ENCODE results near the gene OAS1.

Gene OAS1

GRCh38 chr12:112906712-112907414 lies at the start of gene OAS1:
TSS of gene OAS1 (plus strand) at chr12:112906962. CDS start at chr12:112907040, 78 bp downstream.
- DNase-seq (ENCODE audit: low spot score): no peak

- DNase-seq (ENCODE audit: low spot score): no peak
Measured at GRCh38 chr12:112859291-112859690, 47.5 kb upstream of the OAS1 start.

- no peak for DNase-seq (ENCODE audit: low spot score)
Measured at GRCh38 chr12:112860181-112860580, 46.6 kb upstream of the OAS1 start.

GRCh38 chr12:112861284-112861683 lies 45.5 kb upstream of the OAS1 start:
- DNase-seq (ENCODE audit: low spot score): no peak

- DNase-seq (ENCODE audit: low spot score): no peak
Measured at GRCh38 chr12:112862636-112863290, 44.0 kb upstream of the OAS1 start.

DNA sequence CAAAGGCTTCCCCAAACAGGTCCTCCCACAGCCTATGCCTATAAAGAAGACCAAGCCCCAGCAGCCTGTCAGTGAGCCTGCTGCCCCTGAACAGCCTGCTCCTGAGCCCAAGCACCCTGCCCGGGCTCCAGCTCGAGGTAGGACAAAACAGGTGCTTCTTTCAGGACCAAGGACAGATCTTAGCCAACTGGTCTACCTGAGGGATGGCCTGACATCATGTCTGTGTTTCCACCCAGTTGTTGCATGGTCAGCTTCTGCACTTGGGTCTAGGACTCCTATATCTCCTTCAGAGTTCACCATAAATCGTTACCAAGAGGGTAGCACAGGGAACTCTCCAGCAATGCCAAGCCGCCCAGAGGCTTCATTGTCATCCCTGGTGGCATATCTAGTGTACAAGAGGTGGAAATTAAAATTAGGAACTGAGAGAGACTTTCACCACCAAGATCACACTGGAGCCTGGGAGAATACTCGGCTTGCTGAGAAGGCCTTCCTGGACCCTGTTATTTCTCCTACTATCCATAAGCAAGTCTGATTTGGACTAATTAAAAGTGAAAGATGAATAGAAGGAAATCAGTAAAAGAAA lies 38.2 kb upstream of the OAS1 start:
- DNase-seq (ENCODE audit: low spot score): no peak

DNA sequence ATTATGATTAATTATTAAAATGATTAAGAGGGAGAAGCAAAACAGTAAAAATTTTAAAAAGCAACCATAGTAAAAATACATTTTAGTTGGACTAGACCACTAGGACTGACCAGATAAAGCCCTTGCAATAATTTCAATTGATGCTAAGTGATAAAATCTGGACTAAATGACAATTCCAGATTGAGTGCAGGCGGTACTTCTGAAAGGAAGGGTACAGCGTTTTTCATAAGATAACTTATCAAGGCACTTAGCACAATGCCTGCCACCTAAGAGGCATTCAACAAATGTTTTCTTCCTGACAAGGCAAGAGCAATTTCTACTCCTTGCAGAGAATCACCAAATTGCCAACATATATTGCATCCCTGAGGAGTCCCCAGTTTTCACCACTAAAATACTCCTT lies 37.7 kb upstream of the OAS1 start:
- no peak for DNase-seq (ENCODE audit: low spot score)

DNA sequence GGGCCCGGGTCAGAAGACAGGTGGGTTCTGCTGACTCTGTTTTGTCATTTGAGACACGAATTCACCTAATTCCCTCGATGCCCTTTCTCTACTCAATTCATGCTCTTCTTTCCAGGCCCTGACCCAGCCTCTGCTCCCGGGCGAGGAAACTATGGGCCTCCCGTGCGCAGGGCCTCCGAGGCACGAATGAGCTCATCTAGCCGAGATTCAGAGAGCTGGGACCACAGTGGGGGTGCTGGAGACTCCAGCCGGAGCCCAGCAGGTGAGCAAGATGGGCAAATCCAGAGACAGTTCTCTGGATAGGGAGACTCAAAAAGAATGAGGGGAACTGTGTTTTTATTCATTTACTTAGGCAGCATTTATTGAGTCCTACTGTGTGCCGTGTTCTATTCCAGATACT lies 37.0 kb upstream of the OAS1 start:
- DNase-seq (ENCODE audit: low spot score): no peak

DNA sequence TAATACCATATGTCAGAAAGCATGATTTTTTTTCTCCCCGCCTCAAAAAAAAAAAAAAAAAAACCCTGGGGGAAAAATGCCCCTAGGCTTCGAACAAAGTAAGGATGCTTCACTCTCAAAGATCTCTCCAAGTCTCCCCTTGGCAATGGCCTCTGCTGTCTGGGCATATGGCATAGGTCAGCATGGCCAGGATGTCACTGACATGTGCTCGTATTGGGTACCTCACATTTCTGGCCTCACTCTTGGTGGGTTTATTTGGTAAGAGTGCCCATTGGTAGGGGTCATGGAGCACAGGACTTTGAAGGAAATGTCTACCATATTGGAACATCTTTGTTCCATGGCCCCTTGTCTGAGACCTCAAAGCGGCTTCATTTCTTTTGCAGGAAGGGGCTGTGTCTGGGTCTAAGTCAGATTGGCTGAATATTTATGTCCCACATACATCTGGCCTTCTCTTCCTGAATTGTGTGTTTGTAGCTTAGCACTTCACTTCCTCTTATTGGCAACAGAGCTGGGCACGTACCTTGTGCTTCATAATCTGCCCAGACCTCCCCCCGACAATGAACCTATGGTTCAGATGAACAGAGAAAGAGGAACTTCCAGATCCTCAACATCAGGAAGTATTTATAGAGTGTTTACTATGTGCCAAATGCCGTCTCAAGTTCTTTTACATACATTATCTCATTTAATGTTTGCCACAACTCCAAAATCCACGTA lies 36.3 kb upstream of the OAS1 start:
- no peak for DNase-seq (ENCODE audit: low spot score)

DNA sequence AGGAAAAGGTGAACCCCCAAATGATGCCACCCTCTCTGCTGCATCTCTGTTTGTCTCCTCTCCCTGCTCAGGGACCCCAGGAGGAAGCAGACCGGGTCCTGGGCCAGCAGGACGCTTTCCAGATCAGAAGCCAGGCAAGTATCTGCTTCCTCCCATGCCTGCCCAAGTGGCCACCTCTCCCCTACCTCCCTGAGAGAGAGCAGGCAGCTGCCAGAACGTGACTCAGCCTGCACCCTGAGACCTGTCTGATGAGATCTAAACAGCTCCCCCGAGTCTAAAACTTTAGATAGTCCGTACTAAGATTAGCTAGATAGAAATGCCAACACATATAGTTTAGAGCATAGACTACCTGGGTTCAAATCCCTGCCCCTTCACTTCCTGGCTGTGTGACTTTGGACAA lies 31.2 kb upstream of the OAS1 start:
- no peak for DNase-seq (ENCODE audit: low spot score)

GRCh38 chr12:112876506-112876905 lies 30.3 kb upstream of the OAS1 start:
- no peak for DNase-seq (ENCODE audit: low spot score)

- no peak for DNase-seq (ENCODE audit: low spot score)
Measured at GRCh38 chr12:112877006-112877405, 29.8 kb upstream of the OAS1 start.

DNA sequence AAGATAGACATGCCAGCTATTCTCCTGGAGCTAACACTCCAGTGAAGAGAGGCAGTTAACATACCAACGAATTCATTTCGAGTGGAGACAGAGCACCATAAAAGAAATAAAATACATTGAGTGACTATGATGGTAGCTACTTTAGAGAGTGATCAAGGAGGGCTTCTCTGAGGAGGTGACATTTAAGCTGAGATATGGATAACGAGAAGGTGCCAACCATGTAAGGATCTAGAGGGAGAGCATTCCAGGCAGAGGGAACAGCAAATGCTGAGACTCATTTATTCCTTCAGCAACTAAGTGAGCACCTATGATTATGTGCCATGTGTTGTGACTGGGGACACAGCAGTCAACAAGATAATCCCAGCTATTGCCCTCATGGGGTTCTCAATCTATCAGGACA lies 28.3 kb upstream of the OAS1 start:
- DNase-seq (ENCODE audit: low spot score): no peak

DNA sequence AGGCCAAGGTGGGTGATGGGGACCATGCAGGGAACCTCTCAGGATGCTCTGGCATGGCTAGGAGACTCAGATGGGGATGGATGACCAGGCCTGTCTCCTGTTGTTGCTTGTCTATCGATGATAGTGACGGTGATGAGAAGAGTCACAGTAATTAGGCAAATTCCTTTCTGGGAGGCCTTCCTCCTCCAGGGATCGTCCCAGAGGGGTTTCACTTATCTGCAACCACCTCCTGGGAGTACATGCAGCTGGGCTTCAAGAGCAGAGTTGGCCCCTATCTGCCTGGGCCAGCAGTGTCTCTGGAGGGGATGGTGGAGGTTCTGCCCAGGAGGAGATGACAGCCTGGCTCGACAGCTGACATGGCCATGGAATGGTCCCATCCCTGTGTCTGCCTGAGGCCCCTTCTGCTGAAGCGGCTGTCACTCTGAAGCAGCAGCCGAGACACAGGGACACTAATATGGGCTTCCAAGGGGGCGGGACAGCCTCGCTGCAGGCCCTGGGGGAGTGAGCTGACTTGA lies 27.5 kb upstream of the OAS1 start:
- no peak for DNase-seq (ENCODE audit: low spot score)

DNA sequence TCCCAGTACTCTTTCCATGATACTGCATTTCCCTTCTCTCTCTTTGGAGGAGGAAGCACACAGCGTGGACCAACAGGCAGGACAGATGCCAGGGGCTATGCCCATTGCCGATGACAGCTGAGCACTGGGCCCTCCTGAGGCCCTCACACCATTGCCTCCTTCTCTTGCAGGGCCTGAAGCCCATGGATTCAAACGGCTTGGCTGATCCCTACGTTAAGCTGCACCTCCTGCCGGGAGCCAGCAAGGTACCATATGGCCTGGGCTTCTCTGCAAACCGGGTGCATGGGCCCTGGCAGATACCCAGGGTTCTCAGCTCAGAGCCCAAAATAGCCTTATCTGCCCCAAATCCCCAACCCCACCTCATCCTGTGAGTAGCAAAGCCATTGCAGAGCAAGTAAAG lies 25.2 kb upstream of the OAS1 start:
- DNase-seq (ENCODE audit: low spot score): no peak

- DNase-seq (ENCODE audit: low spot score): no peak
Measured at GRCh38 chr12:112885236-112885635, 21.5 kb upstream of the OAS1 start.

DNA sequence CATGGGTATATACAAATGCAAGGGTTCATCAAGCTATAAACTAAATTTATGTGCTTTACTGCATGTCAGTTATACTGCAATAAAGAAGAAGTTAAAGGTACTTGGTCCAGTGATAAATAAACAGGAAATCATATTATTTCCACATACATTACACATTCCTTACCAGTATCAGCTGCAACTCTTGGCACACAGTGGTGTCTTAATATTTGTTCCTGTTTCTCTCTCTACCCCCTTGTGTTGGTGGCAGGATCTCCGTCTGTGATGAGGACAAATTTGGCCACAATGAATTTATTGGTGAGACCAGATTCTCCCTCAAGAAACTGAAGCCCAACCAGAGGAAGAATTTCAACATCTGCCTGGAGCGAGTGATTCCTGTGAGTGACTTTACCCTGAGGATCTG lies 19.2 kb upstream of the OAS1 start:
- no peak for DNase-seq (ENCODE audit: low spot score)

DNA sequence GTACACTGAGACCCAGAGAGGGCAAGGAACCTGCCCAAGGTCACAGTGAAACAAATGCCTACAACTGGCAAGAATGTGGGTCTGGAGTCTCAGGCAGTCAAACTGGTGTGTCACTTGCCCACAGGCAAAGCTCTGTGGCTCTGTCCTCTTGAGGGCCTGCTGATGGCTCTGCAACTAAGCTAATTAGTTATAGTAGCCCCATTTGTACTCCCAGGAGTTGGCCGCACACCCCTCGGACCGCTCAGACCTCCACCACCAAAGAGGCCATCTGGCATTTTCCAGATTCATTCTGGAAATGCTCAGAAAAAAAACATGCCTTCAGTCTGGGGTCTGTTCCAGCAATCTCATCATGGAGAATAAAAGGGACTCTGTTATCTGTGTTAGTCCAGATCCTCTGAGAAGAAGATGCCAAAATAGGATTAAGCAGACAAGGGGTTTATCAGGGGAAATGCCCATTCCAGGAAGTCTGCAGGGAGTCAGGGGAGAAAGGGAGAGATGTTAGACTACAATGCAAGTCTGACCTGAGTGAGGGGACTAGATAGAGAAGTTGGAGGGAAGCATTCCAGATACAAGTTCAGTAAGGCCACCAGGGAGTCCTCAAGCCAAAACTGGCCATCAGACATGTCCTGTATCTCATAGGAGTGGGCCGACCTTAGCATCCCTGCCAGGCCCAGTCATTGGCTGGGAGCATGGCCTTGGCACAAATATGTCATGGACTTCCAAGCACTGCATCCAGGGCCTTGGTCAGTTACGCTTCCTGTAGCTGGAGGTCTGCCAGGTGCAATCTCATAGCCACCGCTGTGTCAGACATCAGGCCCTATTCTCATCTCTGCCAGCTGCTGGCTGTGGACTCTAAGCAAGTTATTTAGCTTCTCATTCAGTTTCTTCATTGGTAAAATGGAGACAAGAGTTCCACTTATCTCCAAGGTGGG lies 15.4 kb upstream of the OAS1 start:
- no peak for DNase-seq (ENCODE audit: low spot score)

DNA sequence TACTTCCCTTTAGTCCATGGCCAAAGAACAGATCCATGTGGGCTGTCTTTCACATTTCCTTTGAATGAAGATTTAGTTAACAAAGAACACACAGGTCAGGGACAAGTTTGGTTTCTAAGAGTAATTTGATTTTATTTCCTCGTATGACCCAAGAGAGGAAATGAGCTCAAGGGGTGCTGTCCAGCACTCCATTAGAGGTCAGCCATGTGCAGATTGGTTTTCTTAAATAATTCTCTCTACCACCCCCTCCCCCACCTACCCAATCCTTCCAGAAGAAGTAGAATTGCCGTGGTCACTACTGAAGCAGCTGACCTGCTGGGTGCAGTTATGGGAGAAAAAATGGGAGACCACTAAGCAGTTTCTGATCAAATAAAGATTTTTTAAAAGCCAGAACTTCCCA lies 13.9 kb upstream of the OAS1 start:
- no peak for DNase-seq (ENCODE audit: low spot score)

- no peak for DNase-seq (ENCODE audit: low spot score)
Measured at GRCh38 chr12:112894128-112894527, 12.6 kb upstream of the OAS1 start.

- no peak for DNase-seq (ENCODE audit: low spot score)
Measured at GRCh38 chr12:112898380-112898779, 8.4 kb upstream of the OAS1 start.

All from hematopoietic multipotent progenitor cell treated with erythropoietin and hydrocortisone succinate and interleukin-3 and kit ligand, for 15 days (in vitro differentiated cells).